SH-SY5Y (cell line): ENCODE measurements around the gene POC1B.

Source experiments
- GATA2 ChIP-seq: IDR thresholded peaks from 2 replicates; pipeline ENCODE4 v1.6.1; 2011; ENCODE audit warnings: mild to moderate bottlenecking, low read depth, low read length
- GATA3 ChIP-seq: IDR thresholded peaks from 2 replicates; pipeline ENCODE4 v1.6.1; 2011; ENCODE audit warnings: low read depth, mild to moderate bottlenecking, low read length, moderate library complexity

DNA sequence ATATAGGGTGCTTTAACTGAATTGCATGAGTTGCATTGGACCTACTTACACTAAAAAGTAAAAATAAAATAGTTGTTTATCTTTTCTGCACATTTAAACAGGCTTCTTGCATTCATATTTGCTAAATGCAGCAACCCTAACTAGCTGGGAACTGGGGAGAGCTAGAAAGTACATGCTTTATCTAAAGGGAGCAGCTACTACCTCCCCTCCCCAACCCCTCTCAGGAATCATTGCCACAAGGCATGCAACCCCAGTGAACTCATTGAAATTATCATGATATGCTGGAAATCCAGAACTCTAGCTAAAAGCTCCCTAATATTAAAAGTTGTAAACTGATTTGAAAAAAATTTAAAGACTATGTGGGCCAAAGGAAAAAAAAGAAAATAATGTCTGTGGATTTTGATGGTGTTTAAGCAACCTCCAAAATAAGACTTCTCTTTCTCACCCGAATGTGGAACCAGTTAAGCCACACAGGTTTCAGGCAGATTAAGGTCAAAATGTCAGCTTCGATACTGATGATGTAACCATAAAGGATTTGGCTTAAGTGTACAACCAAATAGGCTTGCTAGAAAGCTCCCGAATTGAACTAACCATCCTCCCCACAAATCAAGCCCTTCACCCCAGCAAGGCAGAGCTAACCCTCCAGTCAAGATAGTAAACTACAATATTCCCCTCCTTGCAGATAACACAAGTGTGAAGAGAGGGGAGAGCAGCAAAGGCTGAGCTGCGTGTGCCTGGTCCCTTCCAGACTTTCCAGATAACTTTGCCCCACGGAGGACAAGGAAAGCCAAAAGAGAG is 13.8 kb upstream of the POC1B start:
- TF ChIP-seq GATA2 (no peak), GATA3 (no peak)
